ENCODE measurements around the gene NFS1.
"Not testable (repeated sequence)": the region's sequence is repeated elsewhere in the genome, so short reads cannot be mapped to it uniquely, and the experiment has no call there.

The NFS1 gene

GRCh38 chr20:35710039-35710438 is 10.9 kb upstream of the NFS1 start:
- no peak for DNase-seq (ENCODE audit: low read depth, low spot score)

- no peak for DNase-seq (ENCODE audit: low read depth, low spot score)
Observed at GRCh38 chr20:35709259-35709658, 10.1 kb upstream of the NFS1 start.

GRCh38 chr20:35708502-35708901 is 9.3 kb upstream of the NFS1 start:
- DNase-seq (ENCODE audit: low read depth, low spot score) = no peak

- not testable (repeated sequence) for DNase-seq (ENCODE audit: low read depth, low spot score)
Observed at GRCh38 chr20:35706591-35707529, 7.7 kb upstream of the NFS1 start.

GRCh38 chr20:35705894-35706293 is 6.7 kb upstream of the NFS1 start:
- not testable (repeated sequence) for DNase-seq (ENCODE audit: low read depth, low spot score)

- no peak for DNase-seq (ENCODE audit: low read depth, low spot score)
Observed at GRCh38 chr20:35704514-35705261, 5.5 kb upstream of the NFS1 start.

- no peak for DNase-seq (ENCODE audit: low read depth, low spot score)
Observed at GRCh38 chr20:35702824-35703695, 3.9 kb upstream of the NFS1 start.

GRCh38 chr20:35702051-35702823 is 3.1 kb upstream of the NFS1 start:
- no peak for DNase-seq (ENCODE audit: low read depth, low spot score)

- no peak for DNase-seq (ENCODE audit: low read depth, low spot score)
Observed at GRCh38 chr20:35700625-35701148, 1.5 kb upstream of the NFS1 start.

- DNase-seq (ENCODE audit: low read depth, low spot score) = no peak
Observed at GRCh38 chr20:35699957-35700624, 939 bp upstream of the NFS1 start.

- no peak for DNase-seq (ENCODE audit: low read depth, low spot score)
Observed at GRCh38 chr20:35698298-35699126, 640 bp downstream of the NFS1 start.

GRCh38 chr20:35697696-35698297 is 1.4 kb downstream of the NFS1 start:
- DNase-seq (ENCODE audit: low read depth, low spot score) = no peak

GRCh38 chr20:35695978-35696377 is 3.2 kb downstream of the NFS1 start:
- no peak for DNase-seq (ENCODE audit: low read depth, low spot score)

GRCh38 chr20:35695245-35695749 is 3.9 kb downstream of the NFS1 start:
- DNase-seq (ENCODE audit: low read depth, low spot score) = no peak

GRCh38 chr20:35690265-35690664 is 8.9 kb downstream of the NFS1 start:
- DNase-seq (ENCODE audit: low read depth, low spot score) = no peak

GRCh38 chr20:35686872-35687271 is 12.3 kb downstream of the NFS1 start:
- not testable (repeated sequence) for DNase-seq (ENCODE audit: low read depth, low spot score)

GRCh38 chr20:35685368-35685767 is 13.8 kb downstream of the NFS1 start:
- DNase-seq (ENCODE audit: low read depth, low spot score) = not testable (repeated sequence)

- no peak for DNase-seq (ENCODE audit: low read depth, low spot score)
Observed at GRCh38 chr20:35681960-35682359, 17.2 kb downstream of the NFS1 start.
